K562 (cell line): ENCODE results near the gene ENDOD1. TPM values are rescaled to one million over a fixed set of nuclear protein-coding genes. Genes with fewer than 3 reads are reported as not detected.

Source experiments
- ATAC-seq: fragments of 200-7000 bp; cut with Tn5 transposase; 3 replicates; pipeline ENCODE4 v1.9.1; 2020; ENCODE audit warnings: moderate library complexity
- BruUV-seq: library from RNA; stranded (reverse); fragments of 400-500 nt; replicated peaks from 2 replicates; lab custom pipeline; 2021; lab: Mats Ljungman, UMichigan
- CTCF ChIA-PET: fragments of 300-600 bp; formaldehyde crosslinking; extraction: SDS; loops from one replicate; lab custom pipeline; 2021; ENCODE audit warnings: low intra/inter-chr PET ratio; lab: Yijun Ruan, JAX
- POLR2A ChIA-PET: fragments of 300-600, 350-650 bp; sonication (Branson Sonifier 250); formaldehyde crosslinking; extraction: SDS; loops from one replicate; lab custom pipeline; 2021; ENCODE audit warnings: antibody characterized with exemption, inconsistent platforms; lab: Yijun Ruan, JAX
- DNase-seq, 4 experiments: peaks; one replicate each; pipeline versions ENCODE4 v3.0.0 to v3.0.0-alpha.2; 2011 to 2018; ENCODE audit warnings: low spot score in 3 of 4, mixed read lengths in 3 of 4; ENCODE audit errors: extremely low read depth in 1 of 4
- FAIRE-seq: peaks from 2 replicates; lab custom pipeline; 2011; peaks lifted over from hg19 to GRCh38; lab: Jason Lieb, UNC
- H2AFZ ChIP-seq: 2 replicates; pipeline ENCODE4 v1.6.0; 2011; ENCODE audit warnings: low read depth, low read length, control low read depth, inconsistent platforms
- H3K27ac ChIP-seq: fragments of 200-600 bp; 3 replicates; pipeline ENCODE4 v1.8.0; 2011; ENCODE audit warnings: low read depth, mild to moderate bottlenecking, control low read depth, inconsistent platforms, low read length, moderate library complexity, mixed read lengths; ENCODE audit errors: extremely low read depth
- H3K27me3 ChIP-seq, 2 experiments: fragments of 300-600 bp in 1 of 2; 2 replicates in 1 of 2; 3 replicates in 1 of 2; pipeline versions ENCODE4 v1.6.0 to v1.8.0; 2011; ENCODE audit warnings: inconsistent platforms in 2 of 2, low read length in 2 of 2, mild to moderate bottlenecking in 1 of 2, mixed read lengths in 1 of 2, moderate library complexity in 1 of 2; ENCODE audit not compliant: control insufficient read depth in 2 of 2, insufficient read depth in 2 of 2
- H3K36me3 ChIP-seq: fragments of 300-600 bp; 3 replicates; pipeline ENCODE4 v1.8.0; 2011; ENCODE audit warnings: mild to moderate bottlenecking, low read length, inconsistent platforms; ENCODE audit not compliant: control insufficient read depth, insufficient read depth
- H3K4me1 ChIP-seq, 2 experiments: fragments of 200-600 bp in 1 of 2; replicated peaks in 1 of 2; 2 replicates in 1 of 2; 3 replicates in 1 of 2; pipeline versions ENCODE4 v1.5.1 to v1.8.0; 2011; ENCODE audit warnings: inconsistent platforms in 2 of 2, low read length in 2 of 2, mild to moderate bottlenecking in 1 of 2, mixed read lengths in 1 of 2, moderate library complexity in 1 of 2; ENCODE audit not compliant: control insufficient read depth in 2 of 2, insufficient read depth in 2 of 2
- H3K4me2 ChIP-seq: 2 replicates; pipeline ENCODE4 v1.6.1; 2011; ENCODE audit warnings: low read length, control low read depth, inconsistent platforms, mixed read lengths; ENCODE audit not compliant: insufficient read depth
- H3K4me3 ChIP-seq: fragments of 200-600 bp; sonication (generic), shearing (Covaris generic); 2 replicates; pipeline ENCODE4 v1.5.1; 2016; ENCODE audit warnings: control low read depth, inconsistent platforms
- H3K79me2 ChIP-seq: fragments of 200-600 bp; 3 replicates; pipeline ENCODE4 v1.8.0; 2011; ENCODE audit warnings: low read length, inconsistent platforms; ENCODE audit not compliant: control insufficient read depth, insufficient read depth
- H3K9ac ChIP-seq, 2 experiments: 2 replicates each; pipeline versions ENCODE4 v1.6.0 to v1.6.1; 2011; ENCODE audit warnings: low read depth in 2 of 2, low read length in 2 of 2, control low read depth in 1 of 2, inconsistent platforms in 1 of 2, mild to moderate bottlenecking in 1 of 2, mixed read lengths in 1 of 2; ENCODE audit not compliant: insufficient read depth in 1 of 2
- H3K9me1 ChIP-seq: one replicate; pipeline ENCODE4 v1.6.0; 2011; ENCODE audit warnings: inconsistent platforms, mild to moderate bottlenecking, low read length, moderate library complexity; ENCODE audit not compliant: control insufficient read depth, insufficient read depth
- H3K9me3 ChIP-seq: replicated peaks from 2 replicates; pipeline ENCODE4 v1.5.1; 2011; ENCODE audit warnings: low read depth, low read length, inconsistent platforms; ENCODE audit not compliant: control insufficient read depth, insufficient read depth
- H4K20me1 ChIP-seq: replicated peaks from 2 replicates; pipeline ENCODE4 v1.6.1; 2011; ENCODE audit warnings: low read length, inconsistent platforms, mixed read lengths; ENCODE audit not compliant: control insufficient read depth, insufficient read depth
- CHAMP1 ChIP-seq: fragments of 450-650 bp; IDR thresholded peaks from 2 replicates; pipeline ENCODE4 v1.6.1; 2016; ENCODE audit warnings: mild to moderate bottlenecking
- CHD2 ChIP-seq: IDR thresholded peaks from 2 replicates; pipeline ENCODE4 v1.6.1; 2011; ENCODE audit warnings: low read depth, low read length
- ETV1 ChIP-seq: fragments of 450-650 bp; conservative IDR thresholded peaks from 2 replicates; pipeline ENCODE4 v1.6.1; 2016; ENCODE audit warnings: missing genetic modification characterization, control low read depth, low read depth, missing compliant biosample characterization
- MXD1 ChIP-seq: fragments of 250-450 bp; sonication (Bioruptor Pico); IDR thresholded peaks from 2 replicates; pipeline ENCODE4 v1.8.0; 2021; ENCODE audit warnings: borderline replicate concordance, mild to moderate bottlenecking, moderate library complexity; ENCODE audit not compliant: poor library complexity, severe bottlenecking
- NCOA2 ChIP-seq, 2 experiments: fragments of 450-650 bp; IDR thresholded peaks; 2 replicates each; pipeline ENCODE4 v1.6.1; 2018; ENCODE audit warnings: mild to moderate bottlenecking in 2 of 2, moderate library complexity in 1 of 2; ENCODE audit not compliant: partially characterized antibody in 2 of 2
- PHTF2 ChIP-seq: fragments of 250-450 bp; sonication (Bioruptor Pico); IDR thresholded peaks from 2 replicates; pipeline ENCODE4 v1.5.0; 2021; ENCODE audit warnings: mild to moderate bottlenecking
- RAD21 ChIP-seq, 2 experiments: fragments of 250-450 bp in 1 of 2; fragments of 450-650 bp in 1 of 2; sonication (Bioruptor Pico) in 1 of 2; formaldehyde crosslinking in 1 of 2; IDR thresholded peaks in 1 of 2; conservative IDR thresholded peaks in 1 of 2; 2 replicates each; pipeline versions ENCODE4 v1.4.0 to v1.8.0; 2020 to 2022; ENCODE audit warnings: mild to moderate bottlenecking in 2 of 2, moderate library complexity in 1 of 2
- RBFOX2 ChIP-seq: fragments of 200-400 bp; formaldehyde crosslinking; IDR thresholded peaks from 2 replicates; pipeline ENCODE4 v1.6.1; 2017; ENCODE audit warnings: low read depth, mild to moderate bottlenecking, low read length, moderate library complexity
- SLC30A9 ChIP-seq: fragments of 250-450 bp; sonication (Bioruptor Pico); IDR thresholded peaks from 2 replicates; pipeline ENCODE4 v1.8.0; 2022; ENCODE audit warnings: mild to moderate bottlenecking, moderate library complexity
- SMARCA4 ChIP-seq: fragments of 450-650 bp; IDR thresholded peaks from 2 replicates; pipeline ENCODE4 v1.6.1; 2016
- ZNF239 ChIP-seq: fragments of 250-450 bp; sonication (Bioruptor Pico); IDR thresholded peaks from 2 replicates; pipeline ENCODE4 v1.4.0; 2020; ENCODE audit warnings: mild to moderate bottlenecking
- ZZZ3 ChIP-seq: fragments of 450-650 bp; IDR thresholded peaks from 2 replicates; pipeline ENCODE4 v1.6.1; 2016; ENCODE audit warnings: antibody characterized with exemption, mild to moderate bottlenecking, moderate library complexity
- WGBS: fragments of 100-300 bp; shearing (Covaris generic); methylation state at CpG from one replicate; pipeline ENCODE4 v1.1.6; 2016; ENCODE audit warnings: low coverage, mixed read lengths; ENCODE audit not compliant: insufficient coverage; ENCODE audit errors: missing lambda C conversion rate; 5-methylcytosine and 5-hydroxymethylcytosine counted together
- in situ Hi-C: fragments of 300-500 bp; cut with MboI; formaldehyde crosslinking; loops from 4 replicates; pipeline ENCODE4 v1.15.0; 2018; ENCODE audit warnings: inconsistent platforms, mixed read lengths
- intact Hi-C: fragments of 100-400 bp; cut with micrococcal nuclease; formaldehyde crosslinking; loops from 2 replicates; pipeline ENCODE4 v1.14.2; 2022
- polyA plus RNA-seq, 8 experiments: library from polyadenylated mRNA; depleted of rRNA in 4 of 8; stranded (reverse) in 5 of 8; unstranded in 3 of 8; fragments of >200 nt; fragmentation: Nextera tagmentation in 2 of 8; fragmentation: Illumina TruSeq in 1 of 8; extraction: Ambion mirVana in 2 of 8; extraction: Trizol in 1 of 8; gene quantifications; 2 replicates each; pipeline versions ENCODE4 v1.2.1 to v1.2.3, GENCODE V29; 2011 to 2014; ENCODE audit warnings: inconsistent platforms in 1 of 8, missing spikeins in 1 of 8
- total RNA-seq, 7 experiments: library from RNA; depleted of rRNA in 6 of 7; stranded (reverse); fragments of >200 nt in 6 of 7; fragmentation: Illumina TruSeq in 2 of 7; extraction: Trizol in 2 of 7; gene quantifications; 2 replicates each; pipeline versions ENCODE4 v1.2.1 to v1.2.3, GENCODE V29; 2011 to 2021; ENCODE audit warnings: low replicate concordance in 1 of 7

Gene ENDOD1
- total and polyA plus RNA-seq, 9 of the 15 experiments (the other 6 are each of a cell fraction or from before 2014, with no cell fraction given) = 4.2 to 11.8 (median 9.3) TPM

- in situ Hi-C loops = loop anchor here (5.0 to 10.0 kb wide), 2 partner anchors 80 to 518 kb away; no protein-coding TSS in a partner anchor
- TF ChIP-seq CHAMP1 (no peak), RAD21 (CRISPR knock-in tag; conservative IDR thresholded peaks at IDR 0.05 in 1 of 2, IDR thresholded peaks at IDR 0.05 in 1 of 2) (no peak), SLC30A9 (CRISPR knock-in tag) (no peak), RBFOX2 (no peak), SMARCA4 (no peak), CHD2 (no peak), ZNF239 (CRISPR knock-in tag) (no peak), ETV1 (tag) (no peak), PHTF2 (CRISPR knock-in tag) (no peak), ZZZ3 (no peak), NCOA2 (IDR thresholded peaks at IDR 0.05; ENCODE audit: partially characterized antibody in 2 of 2) (no peak), MXD1 (CRISPR knock-in tag) (no peak)
- TF ChIP-seq, all 486 proteins: peak for 0
- no peak overlapping the region for H3K9ac ChIP-seq
- H3K9me3 ChIP-seq = no peaks in the 10 kb centered on the region
- WGBS = 18% methylated on average over 2 of the region's 2 CpGs
- peak overlapping the region; percentile 27; the same call in 1 of the 2 replicates for H2AFZ ChIP-seq
- no peak overlapping the region for H3K4me3 ChIP-seq
- ATAC-seq (no peak), DNase-seq (no peak), FAIRE-seq (no peak)
- no peaks in the 10 kb centered on the region for H4K20me1 ChIP-seq
- no peaks in the 10 kb centered on the region for H3K9me1 ChIP-seq
- POLR2A ChIA-PET = interaction anchor here (1.1 kb wide), 1 partner anchor 597 kb away, joined by 3 read pairs; no protein-coding TSS in a partner anchor
- intact Hi-C loops = no loop called here
- H3K4me2 ChIP-seq = no peak overlapping the region
- H3K36me3 ChIP-seq = no peaks in the 10 kb centered on the region
- BruUV-seq = no TSS peak
- no peaks in the 10 kb centered on the region; a peak in 1 of 5 replicates for H3K27me3 ChIP-seq
- H3K27ac ChIP-seq = no peak overlapping the region
- CTCF ChIA-PET = no interaction called here
- H3K79me2 ChIP-seq = no peaks in the 10 kb centered on the region
- H3K4me1 ChIP-seq = peaks cover 13 to 64% of the 10 kb centered on the region in 2 experiments
Observed at GRCh38 chr11:95142431-95142830, 52.8 kb downstream of the ENDOD1 start.
